Measurements from ENCODE around the gene FKBP3.
A peak's percentile ranks its signal among the peaks of the same experiment; 100 is the strongest.
"Not testable (repeated sequence)": the region's sequence is repeated elsewhere in the genome, so short reads cannot be mapped to it uniquely, and the experiment has no call there.

Gene FKBP3

DNA sequence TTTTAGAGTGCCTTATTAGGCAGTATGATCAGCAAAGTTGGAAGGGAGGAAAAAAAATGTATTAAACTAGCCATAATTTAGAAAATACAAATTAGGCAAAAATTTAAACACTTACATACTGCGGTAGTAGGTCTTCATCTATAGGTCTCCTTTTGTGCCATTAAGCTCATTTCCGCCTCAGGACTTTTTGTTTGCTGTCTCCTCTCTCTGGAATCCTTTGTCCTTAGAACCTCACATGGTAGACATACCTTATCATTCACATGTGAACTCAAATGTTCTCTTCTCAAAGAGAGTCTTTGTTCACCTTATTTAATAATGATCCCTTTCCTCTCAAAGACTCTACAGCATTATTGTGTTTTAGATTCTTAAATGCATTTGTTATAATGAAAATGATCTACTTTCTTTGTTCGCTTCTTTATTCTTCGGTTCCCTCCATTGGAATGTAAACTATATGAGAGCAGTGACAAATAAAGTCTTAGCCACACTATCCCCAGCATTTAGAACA is 16.2 kb upstream of the FKBP3 start:
- in situ Hi-C loops (cut with HindIII; ENCODE audit: low sequenced_read_pairs), result no loop called here
- H3K4me3 ChIP-seq (ENCODE audit: low read depth, low read length), result no peak overlapping the region
- no peak for DNase-seq (ENCODE audit: low read depth, low spot score)
- TF ChIP-seq CTCF (IDR thresholded peaks at IDR 0.05; ENCODE audit: low read depth, low read length), result no peak

- DNase-seq (ENCODE audit: low read depth, low spot score), result no peak
- in situ Hi-C loops (cut with HindIII; ENCODE audit: low sequenced_read_pairs), result no loop called here
- no peak for TF ChIP-seq CTCF (IDR thresholded peaks at IDR 0.05; ENCODE audit: low read depth, low read length)
- H3K4me3 ChIP-seq (ENCODE audit: low read depth, low read length), result no peak overlapping the region
These were observed 15.3 kb upstream of the FKBP3 start for GRCh38 chr14:45149602-45150001.

DNA sequence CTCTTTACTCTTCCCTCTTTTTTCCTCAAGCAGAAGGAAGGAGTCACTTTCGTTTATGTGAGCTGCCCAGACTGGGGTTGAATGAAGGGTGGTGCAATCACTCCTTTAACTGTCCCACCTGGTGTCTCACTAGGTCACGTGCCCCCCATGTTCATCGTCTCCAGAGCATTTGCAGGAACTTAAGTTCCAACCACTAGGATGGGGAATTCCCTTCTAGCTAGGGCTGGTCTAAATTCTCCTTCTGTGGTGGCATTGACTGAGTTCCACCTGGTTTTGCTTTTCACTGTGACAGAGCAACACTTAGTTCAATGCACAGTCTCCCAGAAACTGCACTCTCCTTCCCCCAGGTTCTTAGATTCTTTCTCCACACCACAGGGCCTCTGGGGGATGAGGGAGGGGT is 10.9 kb upstream of the FKBP3 start:
- no peak for DNase-seq (ENCODE audit: low read depth, low spot score)
- H3K4me3 ChIP-seq (ENCODE audit: low read depth, low read length), result no peak overlapping the region
- no peak for TF ChIP-seq CTCF (IDR thresholded peaks at IDR 0.05; ENCODE audit: low read depth, low read length)
- in situ Hi-C loops (cut with HindIII; ENCODE audit: low sequenced_read_pairs), result no loop called here

DNA sequence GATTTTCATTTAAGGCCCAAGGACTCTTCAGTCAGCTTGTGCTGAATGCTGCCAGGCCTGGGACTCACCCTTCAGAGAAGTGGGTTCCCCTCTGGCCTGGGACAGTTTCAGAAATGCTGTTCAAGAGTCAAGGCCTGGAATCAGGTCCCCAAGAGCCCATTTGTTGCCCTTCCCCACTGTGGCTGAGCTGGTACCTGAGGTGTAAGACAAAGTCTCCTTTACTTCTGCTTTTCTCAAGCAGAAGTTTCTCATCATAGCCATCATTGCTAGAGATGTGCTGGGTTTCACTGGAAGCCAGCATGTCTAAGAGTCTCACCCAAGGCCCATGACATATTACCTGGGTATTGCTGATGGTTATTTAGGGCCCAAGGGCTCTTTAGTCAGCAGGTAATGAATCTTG is 10.4 kb upstream of the FKBP3 start:
- TF ChIP-seq CTCF (IDR thresholded peaks at IDR 0.05; ENCODE audit: low read depth, low read length), result no peak
- no peak for DNase-seq (ENCODE audit: low read depth, low spot score)
- in situ Hi-C loops (cut with HindIII; ENCODE audit: low sequenced_read_pairs), result no loop called here
- no peak overlapping the region for H3K4me3 ChIP-seq (ENCODE audit: low read depth, low read length)

GRCh38 chr14:45142083-45142482 is 7.8 kb upstream of the FKBP3 start:
- in situ Hi-C loops (cut with HindIII; ENCODE audit: low sequenced_read_pairs); DNase-seq (ENCODE audit: low read depth, low spot score); H3K4me3 ChIP-seq (ENCODE audit: low read depth, low read length): not testable (repeated sequence)

DNA sequence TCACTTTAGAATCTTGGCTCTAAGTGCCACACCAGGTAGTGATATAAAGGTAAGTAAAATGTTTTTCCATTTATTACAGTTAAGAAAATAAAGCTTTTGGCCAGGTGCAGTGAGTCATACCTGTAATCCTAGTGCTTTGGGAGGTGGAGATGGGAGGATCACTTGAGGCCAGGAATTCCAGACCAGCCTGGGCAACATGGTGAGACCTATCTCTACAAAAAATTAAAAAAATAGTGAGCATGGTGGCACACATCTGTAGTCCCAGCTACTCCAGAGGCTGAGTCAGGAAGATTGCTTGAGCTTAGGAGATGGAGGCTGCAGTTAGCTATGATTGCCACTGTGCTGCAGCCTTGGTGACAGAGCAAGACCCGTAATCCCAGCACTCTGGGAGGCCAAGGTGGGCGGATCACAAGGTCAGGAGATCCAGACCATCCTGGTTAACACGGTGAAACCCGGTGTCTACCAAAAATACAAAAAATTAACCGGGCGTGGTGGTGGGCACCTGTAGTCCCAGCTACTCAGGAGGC is 6.4 kb upstream of the FKBP3 start:
- DNase-seq (ENCODE audit: low read depth, low spot score), result no peak
- no peak for TF ChIP-seq CTCF (IDR thresholded peaks at IDR 0.05; ENCODE audit: low read depth, low read length)
- no peak overlapping the region for H3K4me3 ChIP-seq (ENCODE audit: low read depth, low read length)
- in situ Hi-C loops (cut with HindIII; ENCODE audit: low sequenced_read_pairs), result no loop called here

- in situ Hi-C loops (cut with HindIII; ENCODE audit: low sequenced_read_pairs), result no loop called here
- peak overlapping the region; percentile 89 for H3K4me3 ChIP-seq (ENCODE audit: low read depth, low read length)
- peak; percentile 12 for DNase-seq (ENCODE audit: low read depth, low spot score)
- no peak for TF ChIP-seq CTCF (IDR thresholded peaks at IDR 0.05; ENCODE audit: low read depth, low read length)
These were observed 2.1 kb upstream of the FKBP3 start for GRCh38 chr14:45136399-45136798.
